IMR-90 (cell line): ENCODE data around the gene SLC25A21. TPM values are rescaled to one million over a fixed set of nuclear protein-coding genes. Genes with fewer than 3 reads are reported as not detected.

ENCODE experiments used
- ATAC-seq: fragments of 200-7000 bp; cut with Tn5 transposase; 2 replicates; pipeline ENCODE4 v1.9.1; 2020; ENCODE audit warnings: low read depth, mild to moderate bottlenecking, moderate library complexity
- BruUV-seq: library from RNA; stranded (reverse); fragments of 400-500 nt; replicated peaks from 2 replicates; lab custom pipeline; 2021; lab: Mats Ljungman, UMichigan
- CTCF ChIA-PET: fragments of 300-600 bp; formaldehyde crosslinking; extraction: SDS; loops from one replicate; lab custom pipeline; 2021; ENCODE audit warnings: antibody characterized with exemption; lab: Yijun Ruan, JAX
- POLR2A ChIA-PET: fragments of 300-600 bp; sonication (Branson Sonifier 250); formaldehyde crosslinking; loops from one replicate; lab custom pipeline; 2022; ENCODE audit warnings: antibody characterized with exemption; ENCODE audit not compliant: unreplicated experiment; lab: Charles Lee
- DNase-seq: peaks from one replicate; pipeline ENCODE4 v3.0.0; 2013
- H2AFZ ChIP-seq: replicated peaks from 2 replicates; pipeline ENCODE3; 2013; ENCODE audit warnings: low read length, mild to moderate bottlenecking; ENCODE audit not compliant: poor library complexity
- H2AK5ac ChIP-seq: 2 replicates; pipeline ENCODE4 v1.6.1; 2013; ENCODE audit warnings: low read depth, low read length, inconsistent platforms
- H2AK9ac ChIP-seq: replicated peaks from 2 replicates; pipeline ENCODE3; 2013; ENCODE audit warnings: mild to moderate bottlenecking, low read depth, low read length, moderate library complexity; ENCODE audit not compliant: poor library complexity
- H2BK120ac ChIP-seq: 2 replicates; pipeline ENCODE4 v1.6.1; 2013; ENCODE audit warnings: low read depth, low read length, inconsistent platforms
- H2BK15ac ChIP-seq: 3 replicates; pipeline ENCODE4 v1.6.1; 2013; ENCODE audit warnings: low read depth, low read length, inconsistent platforms
- H2BK20ac ChIP-seq: 2 replicates; pipeline ENCODE4 v1.6.1; 2013; ENCODE audit warnings: low read depth, mild to moderate bottlenecking, inconsistent platforms, low read length, moderate library complexity
- H2BK5ac ChIP-seq: 2 replicates; pipeline ENCODE4 v1.6.1; 2013; ENCODE audit warnings: mild to moderate bottlenecking, low read depth, low read length, inconsistent platforms; ENCODE audit not compliant: poor library complexity, severe bottlenecking
- H3K14ac ChIP-seq: replicated peaks from 2 replicates; pipeline ENCODE4 v1.6.1; 2013; ENCODE audit warnings: low read depth, low read length, inconsistent platforms
- H3K18ac ChIP-seq: 2 replicates; pipeline ENCODE4 v1.6.1; 2013; ENCODE audit warnings: low read depth, low read length, control low read depth
- H3K23ac ChIP-seq: 2 replicates; pipeline ENCODE4 v1.6.1; 2013; ENCODE audit warnings: low read depth, low read length, inconsistent platforms
- H3K27ac ChIP-seq: 2 replicates; pipeline ENCODE4 v1.5.1; 2013; ENCODE audit warnings: mild to moderate bottlenecking, control low read depth, low read length; ENCODE audit not compliant: insufficient read depth
- H3K27me3 ChIP-seq: 2 replicates; pipeline ENCODE4 v1.6.1; 2013; ENCODE audit warnings: low read length; ENCODE audit not compliant: control insufficient read depth, insufficient read depth
- H3K36me3 ChIP-seq: 2 replicates; pipeline ENCODE4 v1.6.1; 2013; ENCODE audit warnings: low read length, mixed read lengths; ENCODE audit not compliant: control insufficient read depth, insufficient read depth
- H3K4ac ChIP-seq: 2 replicates; pipeline ENCODE4 v1.6.1; 2013; ENCODE audit warnings: low read depth, low read length, inconsistent platforms
- H3K4me1 ChIP-seq: 2 replicates; pipeline ENCODE4 v1.6.1; 2013; ENCODE audit warnings: low read length, mixed read lengths; ENCODE audit not compliant: control insufficient read depth, insufficient read depth
- H3K4me2 ChIP-seq: 2 replicates; pipeline ENCODE4 v1.6.1; 2013; ENCODE audit warnings: low read depth, mild to moderate bottlenecking, control low read depth, low read length, moderate library complexity
- H3K4me3 ChIP-seq: 2 replicates; pipeline ENCODE4 v1.5.1; 2013; ENCODE audit warnings: low read depth, mild to moderate bottlenecking, control low read depth, low read length, moderate library complexity; ENCODE audit not compliant: insufficient read depth
- H3K56ac ChIP-seq: 2 replicates; pipeline ENCODE4 v1.6.1; 2013; ENCODE audit warnings: low read length, inconsistent platforms; ENCODE audit not compliant: insufficient read depth; ENCODE audit errors: extremely low read depth
- H3K79me1 ChIP-seq, 2 experiments: 2 replicates each; pipeline ENCODE4 v1.6.1; 2013; ENCODE audit warnings: low read length in 2 of 2, inconsistent platforms in 1 of 2, low read depth in 1 of 2
- H3K9ac ChIP-seq: 2 replicates; pipeline ENCODE4 v1.6.1; 2013; ENCODE audit warnings: low read depth, low read length, control low read depth
- H3K9me1 ChIP-seq: 2 replicates; pipeline ENCODE4 v1.6.1; 2013; ENCODE audit warnings: low read length, inconsistent platforms; ENCODE audit not compliant: insufficient read depth
- H3K9me3 ChIP-seq: 2 replicates; pipeline ENCODE4 v1.6.1; 2013; ENCODE audit warnings: low read length; ENCODE audit not compliant: control insufficient read depth, insufficient read depth
- H4K20me1 ChIP-seq: 2 replicates; pipeline ENCODE4 v1.6.1; 2013; ENCODE audit warnings: low read length, inconsistent platforms; ENCODE audit not compliant: insufficient read depth
- H4K5ac ChIP-seq: 2 replicates; pipeline ENCODE4 v1.6.1; 2013; ENCODE audit warnings: mild to moderate bottlenecking, low read depth, low read length, control low read depth
- H4K8ac ChIP-seq, 2 experiments: 2 replicates each; pipeline ENCODE4 v1.6.1; 2013; ENCODE audit warnings: low read depth in 2 of 2, low read length in 2 of 2, control low read depth in 1 of 2, inconsistent platforms in 1 of 2
- H4K91ac ChIP-seq: 2 replicates; pipeline ENCODE4 v1.6.1; 2013; ENCODE audit warnings: low read depth, low read length, inconsistent platforms; ENCODE audit not compliant: insufficient read depth
- CEBPB ChIP-seq: IDR thresholded peaks from 2 replicates; pipeline ENCODE4 v1.6.1; 2012; ENCODE audit warnings: low read depth, low read length, improper control_type of control experiment
- MXI1 ChIP-seq: IDR thresholded peaks from 2 replicates; pipeline ENCODE4 v1.6.1; 2012; ENCODE audit warnings: low read depth, mild to moderate bottlenecking, low read length, moderate library complexity, borderline replicate concordance
- NFE2L2 ChIP-seq: fragments of 150-350 bp; IDR thresholded peaks from 2 replicates; pipeline ENCODE4 v1.6.1; 2016; ENCODE audit warnings: low read depth, mild to moderate bottlenecking, low read length
- WGBS, 2 experiments: methylation state at CpG; one replicate each; pipeline versions ENCODE4 v1.1.5 to v1.1.7; 2013; ENCODE audit warnings: missing lambda C conversion rate in 2 of 2; ENCODE audit not compliant: insufficient read length in 1 of 2; ENCODE audit errors: extremely low coverage in 2 of 2; 5-methylcytosine and 5-hydroxymethylcytosine counted together
- dilution Hi-C: fragments of 300-500 bp; cut with HindIII; formaldehyde crosslinking; loops from one replicate; pipeline ENCODE4 v1.14.3; 2018; ENCODE audit warnings: low sequenced_read_pairs; ENCODE audit not compliant: unreplicated experiment
- in situ Hi-C: fragments of 300-500 bp; cut with MboI; formaldehyde crosslinking; loops from 3 replicates; pipeline ENCODE4 v1.14.3; 2019; ENCODE audit warnings: low sequenced_read_pairs, inconsistent platforms, mixed read lengths
- intact Hi-C: fragments of 100-400 bp; cut with micrococcal nuclease; formaldehyde crosslinking; loops from 2 replicates; pipeline ENCODE4 v1.10.0; 2022
- polyA plus RNA-seq, 3 experiments: library from polyadenylated mRNA; depleted of rRNA; stranded (reverse); fragments of >200 nt; gene quantifications; 2 replicates each; pipeline ENCODE4 v1.2.3, GENCODE V29; 2012; ENCODE audit warnings: low replicate concordance in 1 of 3
- total RNA-seq: library from RNA; depleted of rRNA; stranded (reverse); fragments of >200 nt; gene quantifications from 2 replicates; pipeline ENCODE4 v1.2.3, GENCODE V29; 2012

Gene SLC25A21
- total and polyA plus RNA-seq, 2 of the 4 experiments (the other 2 are of a cell fraction): 0.62 to 0.90 TPM

- WGBS, 2 experiments: no CpG with 5 or more reads among the region's 2 CpGs
- Histone ChIP-seq H2AFZ (no peak overlapping the region), H3K14ac (no peak overlapping the region), H3K4me3 (no peak overlapping the region), H3K4me2 (no peak overlapping the region), H3K9me1 (no peaks in the 10 kb centered on the region), H3K79me1 (no peaks in the 10 kb centered on the region), H3K23ac (no peak overlapping the region), H2BK20ac (no peak overlapping the region), H3K56ac (no peak overlapping the region), H3K18ac (no peak overlapping the region), H3K9me3 (no peaks in the 10 kb centered on the region), H3K4me1 (no peaks in the 10 kb centered on the region), H2BK5ac (no peak overlapping the region), H2AK9ac (no peak overlapping the region), H4K20me1 (no peaks in the 10 kb centered on the region), H4K91ac (no peak overlapping the region), H3K9ac (no peak overlapping the region), H2AK5ac (no peak overlapping the region), H3K36me3 (no peaks in the 10 kb centered on the region), H3K27me3 (no peaks in the 10 kb centered on the region), H2BK15ac (no peak overlapping the region), H2BK120ac (no peak overlapping the region), H3K27ac (no peak overlapping the region), H4K8ac (no peak overlapping the region), H4K5ac (no peak overlapping the region), H3K4ac (no peak overlapping the region)
- no TSS peak for BruUV-seq
- in situ Hi-C loops (no loop called here), intact Hi-C loops (no loop called here), dilution Hi-C loops (no loop called here)
- DNase-seq (no peak), ATAC-seq (no peak)
- TF ChIP-seq MXI1 (no peak), NFE2L2 (no peak), CEBPB (no peak)
- POLR2A ChIA-PET: no interaction called here
- CTCF ChIA-PET: no interaction called here
Observed at GRCh38 chr14:37131205-37131604, 41.2 kb downstream of the SLC25A21 start.
